Tongue (tissue), 2 donors: ENCODE data around the gene NRIP1. TPM values are rescaled to one million over a fixed set of nuclear protein-coding genes. Genes with fewer than 3 reads are reported as not detected.

Experiments used
- DNase-seq: peaks from one replicate; pipeline ENCODE4 v3.0.0-alpha.2; 2015
- total RNA-seq: library from RNA; depleted of rRNA; stranded (reverse); fragments of >200 nt; gene quantifications from one replicate; pipeline ENCODE4 v1.2.3, GENCODE V29; 2014

The NRIP1 gene
- total RNA-seq = 99.2 TPM

- DNase-seq = peak; percentile 97
Measured at GRCh38 chr21:15064576-15065391, at the start of gene NRIP1. Gene NRIP1 (minus strand): TSS chr21:15065000. CDS start chr21:14968192, 96,808 bp downstream.

- no peak for DNase-seq
Measured at GRCh38 chr21:15112858-15113257, 48.1 kb upstream of the NRIP1 start.

GRCh38 chr21:15108801-15109200 is 44.0 kb upstream of the NRIP1 start:
- DNase-seq = no peak

GRCh38 chr21:15104470-15104869 is 39.7 kb upstream of the NRIP1 start:
- DNase-seq = no peak

GRCh38 chr21:15098908-15099307 is 34.1 kb upstream of the NRIP1 start:
- DNase-seq = no peak

- no peak for DNase-seq
Measured at GRCh38 chr21:15098181-15098580, 33.4 kb upstream of the NRIP1 start.

- no peak for DNase-seq
Measured at GRCh38 chr21:15097580-15097979, 32.8 kb upstream of the NRIP1 start.

GRCh38 chr21:15096146-15096545 is 31.3 kb upstream of the NRIP1 start:
- DNase-seq = no peak

- no peak for DNase-seq
Measured at GRCh38 chr21:15095326-15095725, 30.5 kb upstream of the NRIP1 start.

GRCh38 chr21:15094706-15095105 is 29.9 kb upstream of the NRIP1 start:
- DNase-seq = no peak

- DNase-seq = no peak
Measured at GRCh38 chr21:15093216-15093615, 28.4 kb upstream of the NRIP1 start.

- no peak for DNase-seq
Measured at GRCh38 chr21:15092745-15093144, 27.9 kb upstream of the NRIP1 start.

- no peak for DNase-seq
Measured at GRCh38 chr21:15090390-15090789, 25.6 kb upstream of the NRIP1 start.

GRCh38 chr21:15088488-15088887 is 23.7 kb upstream of the NRIP1 start:
- DNase-seq = no peak

- no peak for DNase-seq
Measured at GRCh38 chr21:15084668-15085067, 19.9 kb upstream of the NRIP1 start.

- peak; percentile 61 for DNase-seq
Measured at GRCh38 chr21:15080526-15080925, 15.7 kb upstream of the NRIP1 start.

- DNase-seq = no peak
Measured at GRCh38 chr21:15079269-15079668, 14.5 kb upstream of the NRIP1 start.

GRCh38 chr21:15078180-15078579 is 13.4 kb upstream of the NRIP1 start:
- no peak for DNase-seq

- no peak for DNase-seq
Measured at GRCh38 chr21:15077529-15078145, 12.8 kb upstream of the NRIP1 start.

GRCh38 chr21:15076730-15077129 is 11.9 kb upstream of the NRIP1 start:
- DNase-seq = no peak

GRCh38 chr21:15071009-15071408 is 6.2 kb upstream of the NRIP1 start:
- no peak for DNase-seq

GRCh38 chr21:15066123-15066575 is 1.3 kb upstream of the NRIP1 start:
- no peak for DNase-seq

- peak; percentile 93 for DNase-seq
Measured at GRCh38 chr21:15065392-15066122, 757 bp upstream of the NRIP1 start.
